Activated CD8-positive, alpha-beta T cell treated with anti-CD3 and anti-CD28 coated beads for 36 hours (primary cell): Measurements from ENCODE around the gene KCNIP1. TPM values are rescaled to one million over a fixed set of nuclear protein-coding genes. Genes with fewer than 3 reads are reported as not detected.

Source experiments
- ATAC-seq: fragments of 200-7000 bp; cut with Tn5 transposase; one replicate; pipeline ENCODE4 v1.10.0; 2021; ENCODE audit warnings: mild to moderate bottlenecking, moderate library complexity
- CTCF ChIA-PET: fragments of 350-600 bp; sonication (Branson Sonifier 250); formaldehyde crosslinking; loops from one replicate; lab custom pipeline; 2021; ENCODE audit warnings: antibody characterized with exemption; lab: Charles Lee
- POLR2A ChIA-PET: fragments of 350-600 bp; sonication (Branson Sonifier 250); formaldehyde crosslinking; loops from one replicate; lab custom pipeline; 2021; ENCODE audit warnings: antibody characterized with exemption; lab: Charles Lee
- DNase-seq: peaks from one replicate; pipeline ENCODE4 v3.0.0-alpha.2; 2020
- H3K27ac Mint-ChIP-seq: one replicate; pipeline ENCODE4 v1.8.0; 2021; ENCODE audit warnings: mild to moderate bottlenecking, mixed read lengths
- H3K27me3 Mint-ChIP-seq: one replicate; pipeline ENCODE4 v1.8.0; 2021; ENCODE audit warnings: mixed read lengths
- H3K36me3 Mint-ChIP-seq: one replicate; pipeline ENCODE4 v1.8.0; 2021; ENCODE audit warnings: low read depth, mixed read lengths
- H3K4me1 Mint-ChIP-seq: one replicate; pipeline ENCODE4 v1.8.0; 2021; ENCODE audit warnings: low read depth, mixed read lengths
- H3K4me3 Mint-ChIP-seq: one replicate; pipeline ENCODE4 v1.8.0; 2021; ENCODE audit warnings: mild to moderate bottlenecking, moderate library complexity, mixed read lengths
- H3K9me3 Mint-ChIP-seq: one replicate; pipeline ENCODE4 v1.8.0; 2021; ENCODE audit warnings: mixed read lengths
- intact Hi-C: fragments of 100-400 bp; cut with micrococcal nuclease; formaldehyde crosslinking; loops from one replicate; pipeline ENCODE4 v1.10.0; 2022
- total RNA-seq, 2 experiments: library from RNA; stranded (reverse); gene quantifications; one replicate each; pipeline ENCODE4 v1.2.3, GENCODE V29; 2021
- TF ChIP-seq, protein P1 (sequence below): fragments of 200-600 bp; IDR thresholded peaks from one replicate; pipeline ENCODE4 v1.8.0; 2022; ENCODE audit warnings: antibody characterized with exemption, mild to moderate bottlenecking

Gene KCNIP1
- total RNA-seq, 2 experiments from 2014 or later = not detected

- intact Hi-C loops = loop anchor here (10.0 kb wide), 1 partner anchor 586 kb away; no protein-coding TSS in a partner anchor
- no peak overlapping the region for H3K4me3 Mint-ChIP-seq
- ATAC-seq (no peak), DNase-seq (no peak)
- no peak overlapping the region for H3K27ac Mint-ChIP-seq
- no peaks in the 10 kb centered on the region for H3K9me3 Mint-ChIP-seq
- H3K27me3 Mint-ChIP-seq = peaks cover 29% of the 10 kb centered on the region
- H3K36me3 Mint-ChIP-seq = no peaks in the 10 kb centered on the region
- ChIA-PET POLR2A (interaction anchor here (0.6 kb wide), 1 partner anchor 211 kb away, joined by 3 read pairs; no protein-coding TSS in a partner anchor), CTCF (interaction anchor here (0.9 to 1.1 kb wide), 2 partner anchors 38 to 458 kb away, joined by 3 to 4 read pairs; no protein-coding TSS in a partner anchor)
- peaks cover 3% of the 10 kb centered on the region for H3K4me1 Mint-ChIP-seq
- TF ChIP-seq, protein P1, sequence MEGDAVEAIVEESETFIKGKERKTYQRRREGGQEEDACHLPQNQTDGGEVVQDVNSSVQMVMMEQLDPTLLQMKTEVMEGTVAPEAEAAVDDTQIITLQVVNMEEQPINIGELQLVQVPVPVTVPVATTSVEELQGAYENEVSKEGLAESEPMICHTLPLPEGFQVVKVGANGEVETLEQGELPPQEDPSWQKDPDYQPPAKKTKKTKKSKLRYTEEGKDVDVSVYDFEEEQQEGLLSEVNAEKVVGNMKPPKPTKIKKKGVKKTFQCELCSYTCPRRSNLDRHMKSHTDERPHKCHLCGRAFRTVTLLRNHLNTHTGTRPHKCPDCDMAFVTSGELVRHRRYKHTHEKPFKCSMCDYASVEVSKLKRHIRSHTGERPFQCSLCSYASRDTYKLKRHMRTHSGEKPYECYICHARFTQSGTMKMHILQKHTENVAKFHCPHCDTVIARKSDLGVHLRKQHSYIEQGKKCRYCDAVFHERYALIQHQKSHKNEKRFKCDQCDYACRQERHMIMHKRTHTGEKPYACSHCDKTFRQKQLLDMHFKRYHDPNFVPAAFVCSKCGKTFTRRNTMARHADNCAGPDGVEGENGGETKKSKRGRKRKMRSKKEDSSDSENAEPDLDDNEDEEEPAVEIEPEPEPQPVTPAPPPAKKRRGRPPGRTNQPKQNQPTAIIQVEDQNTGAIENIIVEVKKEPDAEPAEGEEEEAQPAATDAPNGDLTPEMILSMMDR = no peak
Observed at GRCh38 chr5:170748951-170749471, 245.2 kb downstream of the KCNIP1 start.

DNA sequence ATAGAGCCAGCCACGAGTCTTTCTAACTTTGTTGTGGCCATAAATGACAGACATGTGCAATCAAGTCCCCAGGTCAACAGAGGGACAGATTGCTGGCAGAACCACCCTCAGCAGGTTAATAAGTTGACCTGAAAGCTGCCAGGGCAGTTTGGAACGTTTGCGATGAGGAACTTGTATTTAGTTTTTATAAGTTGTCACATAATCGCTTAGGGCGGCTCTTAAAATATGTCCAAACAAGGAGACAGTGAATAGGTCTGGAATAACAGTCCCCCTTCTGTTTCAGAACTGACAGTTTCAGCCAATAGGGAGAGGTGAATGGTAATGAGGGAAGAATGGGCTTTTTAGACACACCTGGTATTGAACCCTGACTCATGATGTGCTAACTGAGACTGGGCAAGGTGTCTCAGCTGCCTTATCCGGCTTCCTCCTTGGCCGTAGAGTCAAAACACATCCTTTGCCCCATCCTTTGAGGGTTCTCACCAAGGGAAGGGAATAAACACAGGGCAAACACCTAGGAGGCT is 246.2 kb downstream of the KCNIP1 start:
- POLR2A ChIA-PET = interaction anchor here (0.6 kb wide), 1 partner anchor 210 kb away, joined by 3 read pairs; no protein-coding TSS in a partner anchor
- H3K27me3 Mint-ChIP-seq = peaks cover 24% of the 10 kb centered on the region
- DNase-seq (no peak), ATAC-seq (no peak)
- H3K27ac Mint-ChIP-seq = no peak overlapping the region
- no peaks in the 10 kb centered on the region for H3K4me1 Mint-ChIP-seq
- CTCF ChIA-PET = interaction anchor here (1.1 kb wide), 1 partner anchor 37 kb away, joined by 4 read pairs; no protein-coding TSS in a partner anchor
- TF ChIP-seq, protein P1 = no peak
- H3K36me3 Mint-ChIP-seq = no peaks in the 10 kb centered on the region
- H3K9me3 Mint-ChIP-seq = no peaks in the 10 kb centered on the region
- no peak overlapping the region for H3K4me3 Mint-ChIP-seq
- intact Hi-C loops = loop anchor here (10.0 kb wide), 1 partner anchor 585 kb away; no protein-coding TSS in a partner anchor

DNA sequence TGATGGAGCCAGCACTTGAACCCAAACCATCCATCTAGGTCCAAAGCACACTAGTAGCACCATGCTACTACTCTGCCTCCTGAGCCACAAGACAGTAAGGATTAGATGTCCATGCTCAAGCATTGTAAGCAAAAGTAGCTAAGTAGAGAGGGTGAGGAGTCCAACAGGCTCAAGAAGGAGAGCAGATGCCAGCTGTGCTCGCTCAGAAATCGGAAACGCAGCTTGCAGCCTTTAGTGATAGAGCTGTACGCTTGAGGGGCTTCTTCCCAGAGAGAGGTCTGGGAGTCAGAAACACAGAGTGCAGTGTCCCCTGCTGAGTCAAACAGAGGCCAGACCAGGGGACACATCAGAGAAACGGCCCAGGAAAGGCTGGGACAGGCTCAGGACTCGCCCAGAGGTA is 247.0 kb downstream of the KCNIP1 start:
- TF ChIP-seq, protein P1 = no peak
- DNase-seq (no peak), ATAC-seq (no peak)
- H3K4me1 Mint-ChIP-seq = no peaks in the 10 kb centered on the region
- H3K9me3 Mint-ChIP-seq = no peaks in the 10 kb centered on the region
- peaks cover 20% of the 10 kb centered on the region for H3K27me3 Mint-ChIP-seq
- H3K4me3 Mint-ChIP-seq = no peak overlapping the region
- ChIA-PET CTCF (no interaction called here), POLR2A (no interaction called here)
- intact Hi-C loops = no loop called here
- no peaks in the 10 kb centered on the region for H3K36me3 Mint-ChIP-seq
- H3K27ac Mint-ChIP-seq = no peak overlapping the region

- ChIA-PET POLR2A (no interaction called here), CTCF (no interaction called here)
- ATAC-seq (no peak), DNase-seq (no peak)
- Mint-ChIP-seq H3K27ac (no peak overlapping the region), H3K36me3 (no peaks in the 10 kb centered on the region), H3K4me1 (no peaks in the 10 kb centered on the region), H3K9me3 (no peaks in the 10 kb centered on the region), H3K4me3 (no peak overlapping the region), H3K27me3 (peaks cover 17% of the 10 kb centered on the region)
- TF ChIP-seq, protein P1 = no peak
- intact Hi-C loops = no loop called here
Observed at GRCh38 chr5:170751631-170752030, 247.8 kb downstream of the KCNIP1 start.
